GM10266 (cell line): ENCODE data around the gene IQGAP2.

Source experiments
- DNase-seq: peaks from one replicate; pipeline ENCODE4 v3.0.0; 2012; ENCODE audit errors: extremely low spot score
- CTCF ChIP-seq: IDR thresholded peaks from 2 replicates; pipeline ENCODE4 v1.5.1; 2012; ENCODE audit warnings: mild to moderate bottlenecking, low read depth; ENCODE audit not compliant: control insufficient read depth, insufficient read depth; ENCODE audit errors: missing control alignments

Gene IQGAP2

DNA sequence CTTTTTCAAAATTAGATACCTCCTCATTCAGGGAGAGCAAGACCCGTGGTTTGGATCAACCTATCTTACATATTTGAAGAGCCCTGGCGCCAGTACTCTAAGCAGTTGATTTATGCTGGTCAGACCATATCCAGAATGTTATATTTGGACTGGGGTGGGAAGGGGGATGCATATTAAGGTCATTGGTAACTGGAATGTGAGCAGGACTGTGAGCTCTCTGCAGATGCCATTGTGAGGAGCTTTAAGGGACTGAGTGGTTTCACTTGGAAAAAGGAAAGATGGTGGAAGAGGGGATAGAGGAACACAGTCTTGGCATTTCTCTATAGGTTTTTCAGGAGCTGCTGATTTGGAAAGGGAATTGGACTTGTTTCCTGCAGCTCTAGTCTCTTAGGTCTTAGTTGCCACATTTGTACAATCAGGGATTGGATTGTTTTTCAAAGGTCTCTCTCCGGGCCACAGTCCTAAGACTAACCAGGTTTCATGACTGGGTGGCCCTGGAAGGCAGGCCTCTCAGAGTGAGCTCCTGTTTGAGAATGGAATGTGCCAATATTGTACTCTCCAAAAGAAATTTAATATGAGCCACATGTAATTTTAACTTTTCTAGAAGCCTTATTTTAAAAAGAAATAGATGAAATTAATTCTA lies 287.1 kb downstream of the IQGAP2 start:
- TF ChIP-seq CTCF: no peak
- DNase-seq: no peak

DNA sequence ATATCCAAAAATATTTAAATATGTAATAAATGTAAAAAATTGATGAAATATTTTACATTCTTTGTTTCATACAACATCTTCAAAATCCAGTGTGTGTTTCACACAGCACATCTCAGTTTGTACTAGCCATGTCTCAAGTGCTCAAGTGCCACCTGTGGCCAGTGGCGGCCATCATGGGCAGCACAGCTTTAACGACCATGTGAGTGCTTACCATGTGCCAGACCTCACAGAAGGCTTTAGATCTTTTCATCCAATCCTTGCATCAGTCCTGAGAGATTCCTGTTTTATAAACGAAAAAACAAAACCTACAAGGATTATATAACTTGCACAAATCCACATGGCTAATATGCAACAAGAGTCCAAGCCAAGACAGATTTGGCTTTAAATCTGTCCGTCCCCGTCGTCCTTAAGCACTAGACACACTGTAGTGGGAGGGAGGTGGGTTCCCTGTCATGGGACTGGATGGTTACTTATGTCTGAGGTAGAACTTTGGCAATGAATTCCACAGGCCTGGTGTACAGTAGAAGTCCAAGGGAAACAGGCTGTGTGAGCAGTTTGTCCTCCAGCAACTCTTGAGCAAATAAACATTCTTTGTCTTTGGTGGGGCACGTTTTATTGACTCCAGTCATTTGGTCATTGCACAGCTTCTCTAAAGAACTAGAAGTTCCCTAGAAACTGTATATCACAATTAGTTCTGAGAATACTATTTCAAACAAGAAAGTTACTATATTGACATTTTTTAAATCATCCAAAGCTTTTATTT lies 287.8 kb downstream of the IQGAP2 start:
- TF ChIP-seq CTCF: no peak
- DNase-seq: no peak

- no peak for TF ChIP-seq CTCF
- DNase-seq: no peak
These were observed 288.6 kb downstream of the IQGAP2 start for GRCh38 chr5:76691467-76692273.

GRCh38 chr5:76692274-76692540 lies 289.1 kb downstream of the IQGAP2 start:
- no peak for TF ChIP-seq CTCF
- no peak for DNase-seq

DNA sequence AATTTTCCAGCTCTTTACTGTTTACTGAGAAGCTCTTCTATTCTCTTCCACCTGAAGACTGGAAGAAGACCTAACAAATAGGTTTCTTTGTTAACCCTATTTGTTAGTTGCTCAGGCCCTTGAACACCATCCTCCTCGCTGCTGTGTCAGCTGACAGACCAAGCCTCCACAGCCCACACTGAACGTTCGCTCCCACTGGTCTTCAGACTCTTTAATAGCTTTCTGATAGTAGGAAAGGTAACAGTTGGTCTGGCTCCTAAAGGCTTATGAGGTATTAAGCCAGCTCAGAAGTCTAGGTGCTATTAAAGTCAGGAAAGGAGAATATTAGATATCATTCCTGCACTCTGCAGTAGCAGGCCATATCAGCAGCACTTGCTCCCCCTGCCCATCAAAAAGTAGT lies 289.6 kb downstream of the IQGAP2 start:
- TF ChIP-seq CTCF: no peak
- no peak for DNase-seq

DNA sequence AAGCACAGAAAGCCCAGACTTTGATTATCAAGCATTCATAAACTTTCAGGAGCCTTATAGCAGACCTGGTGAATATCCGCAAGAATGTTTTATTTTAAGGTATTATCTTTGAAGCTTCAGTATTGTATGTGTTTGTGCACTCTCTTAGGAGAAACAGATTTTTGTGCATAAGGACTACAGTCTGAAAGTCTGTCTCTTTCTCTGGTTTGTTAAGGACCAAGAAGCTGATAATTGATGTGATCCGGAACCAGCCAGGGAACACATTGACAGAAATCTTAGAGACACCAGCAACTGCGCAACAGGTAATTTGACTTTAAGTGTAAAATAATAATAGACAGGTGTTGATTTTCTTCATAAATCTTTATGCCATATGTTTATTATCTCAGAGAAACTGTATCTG lies 290.1 kb downstream of the IQGAP2 start:
- TF ChIP-seq CTCF: no peak
- no peak for DNase-seq

GRCh38 chr5:76694317-76694716 lies 291.2 kb downstream of the IQGAP2 start:
- DNase-seq: no peak
- TF ChIP-seq CTCF: no peak
